Activated B cell treated with CpG ODN at 0.5 μM for 24 hours (primary cell): Measurements from ENCODE around the gene PHETA2. TPM values are rescaled to one million over a fixed set of nuclear protein-coding genes. Genes with fewer than 3 reads are reported as not detected.
"Not testable (repeated sequence)": the region's sequence is repeated elsewhere in the genome, so short reads cannot be mapped to it uniquely, and the experiment has no call there.

Source experiments
- ATAC-seq: fragments of 200-7000 bp; cut with Tn5 transposase; one replicate; pipeline ENCODE4 v1.10.0; 2021; ENCODE audit warnings: low read depth, mild to moderate bottlenecking, moderate library complexity
- CTCF ChIA-PET: fragments of 350-600 bp; sonication (Branson Sonifier 250); formaldehyde crosslinking; loops from one replicate; lab custom pipeline; 2021; ENCODE audit warnings: antibody characterized with exemption; lab: Charles Lee
- POLR2A ChIA-PET: fragments of 350-600 bp; sonication (Branson Sonifier 250); formaldehyde crosslinking; loops from one replicate; lab custom pipeline; 2021; ENCODE audit warnings: antibody characterized with exemption; lab: Charles Lee
- DNase-seq: peaks from one replicate; pipeline ENCODE4 v3.0.0; 2022
- H3K27ac Mint-ChIP-seq: one replicate; pipeline ENCODE4 v1.8.0; 2020; ENCODE audit warnings: mixed read lengths
- H3K27me3 Mint-ChIP-seq: one replicate; pipeline ENCODE4 v1.8.0; 2021; ENCODE audit warnings: mixed read lengths
- H3K36me3 Mint-ChIP-seq: one replicate; pipeline ENCODE4 v1.8.0; 2021; ENCODE audit warnings: low read depth, mixed read lengths
- H3K4me1 Mint-ChIP-seq: one replicate; pipeline ENCODE4 v1.8.0; 2021; ENCODE audit warnings: mixed read lengths
- H3K4me3 Mint-ChIP-seq: one replicate; pipeline ENCODE4 v1.8.0; 2020; ENCODE audit warnings: mild to moderate bottlenecking, mixed read lengths
- H3K9me3 Mint-ChIP-seq: one replicate; pipeline ENCODE4 v1.8.0; 2020; ENCODE audit warnings: mixed read lengths
- CTCF ChIP-seq: fragments of 200-600 bp; IDR thresholded peaks from one replicate; pipeline ENCODE4 v1.8.0; 2022; ENCODE audit warnings: antibody characterized with exemption, mild to moderate bottlenecking
- intact Hi-C: fragments of 100-400 bp; cut with micrococcal nuclease; formaldehyde crosslinking; loops from one replicate; pipeline ENCODE4 v1.15.1; 2024
- total RNA-seq: library from RNA; stranded (reverse); gene quantifications from 2 replicates; pipeline ENCODE4 v1.2.3, GENCODE V29; 2022

PHETA2 gene
- total RNA-seq, 1 donor from 2014 or later: 2.7 TPM

GRCh38 chr22:42114721-42115120 is 40.7 kb downstream of the PHETA2 start:
- POLR2A ChIA-PET: no interaction called here
- no peak for TF ChIP-seq CTCF
- Mint-ChIP-seq H3K4me3 (no peak overlapping the region), H3K36me3 (peaks cover 2% of the 10 kb centered on the region), H3K9me3 (peaks cover 11% of the 10 kb centered on the region), H3K27ac (no peak overlapping the region), H3K4me1 (peaks cover 3% of the 10 kb centered on the region), H3K27me3 (no peaks in the 10 kb centered on the region)
- DNase-seq: no peak
- CTCF ChIA-PET: interaction anchor here (2.8 kb wide), 1 partner anchor 148 kb away, joined by 24 read pairs; no protein-coding TSS in a partner anchor
- ATAC-seq: no peak
- intact Hi-C loops: loop anchor here (5.0 kb wide), 1 partner anchor 292 kb away; no protein-coding TSS in a partner anchor

- H3K27me3 Mint-ChIP-seq, intact Hi-C loops, CTCF ChIA-PET: not testable (repeated sequence)
These were observed 41.4 kb downstream of the PHETA2 start for GRCh38 chr22:42115420-42115830.

GRCh38 chr22:42116848-42117424 is 42.9 kb downstream of the PHETA2 start:
- CTCF ChIA-PET: interaction anchor here (0.9 to 1.1 kb wide), 3 partner anchors 27 to 151 kb away, joined by 3 read pairs; partner anchors contain the start of gene NDUFA6
- Mint-ChIP-seq H3K27me3 (no peaks in the 10 kb centered on the region), H3K27ac (no peak overlapping the region), H3K36me3 (peaks cover 2% of the 10 kb centered on the region), H3K9me3 (peaks cover 11% of the 10 kb centered on the region), H3K4me1 (peaks cover 19% of the 10 kb centered on the region), H3K4me3 (no peak overlapping the region)
- POLR2A ChIA-PET: no interaction called here
- no peak for TF ChIP-seq CTCF
- no peak for DNase-seq
- no peak for ATAC-seq
- intact Hi-C loops: no loop called here

More at GRCh38 chr22:42115420-42115830, 41.4 kb downstream of the PHETA2 start:
- peaks cover 10% of the 10 kb centered on the region for H3K4me1 Mint-ChIP-seq
- H3K27ac Mint-ChIP-seq, DNase-seq, H3K4me3 Mint-ChIP-seq, ATAC-seq, POLR2A ChIA-PET, H3K36me3 Mint-ChIP-seq: not testable (repeated sequence)
- H3K9me3 Mint-ChIP-seq: peaks cover 11% of the 10 kb centered on the region

GRCh38 chr22:42120231-42121021 is 46.4 kb downstream of the PHETA2 start:
- peak; percentile 40 for ATAC-seq
- Mint-ChIP-seq H3K4me3 (peak overlapping the region; percentile 66), H3K4me1 (peaks cover 20% of the 10 kb centered on the region)
- H3K36me3 Mint-ChIP-seq, DNase-seq, H3K27ac Mint-ChIP-seq, H3K27me3 Mint-ChIP-seq, H3K9me3 Mint-ChIP-seq, intact Hi-C loops: not testable (repeated sequence)
- POLR2A ChIA-PET: interaction anchor here (0.7 kb wide), 1 partner anchor 419 kb away, joined by 3 read pairs; no protein-coding TSS in a partner anchor
- CTCF ChIA-PET: interaction anchor here (0.6 kb wide), 1 partner anchor 277 kb away, joined by 5 read pairs; no protein-coding TSS in a partner anchor

GRCh38 chr22:42123529-42123928 is 49.5 kb downstream of the PHETA2 start:
- CTCF ChIA-PET, ATAC-seq, H3K27me3 Mint-ChIP-seq, POLR2A ChIA-PET, H3K9me3 Mint-ChIP-seq, intact Hi-C loops, H3K27ac Mint-ChIP-seq, H3K4me3 Mint-ChIP-seq, DNase-seq, H3K36me3 Mint-ChIP-seq: not testable (repeated sequence)
- H3K4me1 Mint-ChIP-seq: peaks cover 20% of the 10 kb centered on the region

GRCh38 chr22:42127606-42128005 is 53.6 kb downstream of the PHETA2 start:
- no peak for DNase-seq
- Mint-ChIP-seq H3K27me3 (no peaks in the 10 kb centered on the region), H3K4me1 (no peaks in the 10 kb centered on the region), H3K4me3 (no peak overlapping the region), H3K27ac (no peak overlapping the region), H3K36me3 (no peaks in the 10 kb centered on the region), H3K9me3 (no peaks in the 10 kb centered on the region)
- intact Hi-C loops: no loop called here
- ChIA-PET POLR2A (no interaction called here), CTCF (no interaction called here)
- ATAC-seq: no peak
- TF ChIP-seq CTCF: no peak

- H3K27me3 Mint-ChIP-seq, CTCF ChIA-PET, POLR2A ChIA-PET, H3K27ac Mint-ChIP-seq, H3K36me3 Mint-ChIP-seq, H3K4me1 Mint-ChIP-seq, H3K4me3 Mint-ChIP-seq, ATAC-seq, intact Hi-C loops, H3K9me3 Mint-ChIP-seq, DNase-seq: not testable (repeated sequence)
These were observed 54.0 kb downstream of the PHETA2 start for GRCh38 chr22:42128007-42128406.
